NCI-H460 (cell line): ENCODE measurements around the gene PPM1H. TPM values are rescaled to one million over a fixed set of nuclear protein-coding genes. Genes with fewer than 3 reads are reported as not detected.

Experiments
- DNase-seq: peaks from one replicate; pipeline ENCODE4 v3.0.0-alpha.2; 2016; ENCODE audit warnings: low read depth; ENCODE audit errors: extremely low read depth
- total RNA-seq: library from RNA; depleted of rRNA; stranded (reverse); fragments of >200 nt; shearing (Covaris generic); gene quantifications from 2 replicates; pipeline ENCODE4 v1.2.3, GENCODE V29; 2014

Gene PPM1H
- total RNA-seq, 1 experiment from 2014 or later = 5.2 TPM

DNA sequence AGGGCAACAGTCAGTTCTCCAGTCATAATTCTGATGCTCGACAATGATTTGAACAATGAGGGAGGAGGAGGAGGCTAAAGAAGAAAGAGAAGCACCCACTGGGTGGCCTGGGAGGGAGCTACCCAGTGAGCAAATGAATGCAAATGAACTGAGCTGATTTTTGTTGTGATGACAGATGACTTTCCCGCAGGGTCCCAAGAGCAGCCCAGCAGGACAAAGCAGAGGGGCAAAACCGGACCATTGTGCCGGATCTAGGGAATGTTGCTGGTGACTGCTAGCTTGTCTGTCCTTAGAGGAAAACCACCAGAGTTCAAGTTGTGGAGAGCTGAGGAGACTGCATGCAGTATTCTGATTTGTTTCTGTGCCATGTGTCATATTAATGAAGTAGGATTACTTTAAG is 305.5 kb downstream of the PPM1H start:
- no peak for DNase-seq

DNA sequence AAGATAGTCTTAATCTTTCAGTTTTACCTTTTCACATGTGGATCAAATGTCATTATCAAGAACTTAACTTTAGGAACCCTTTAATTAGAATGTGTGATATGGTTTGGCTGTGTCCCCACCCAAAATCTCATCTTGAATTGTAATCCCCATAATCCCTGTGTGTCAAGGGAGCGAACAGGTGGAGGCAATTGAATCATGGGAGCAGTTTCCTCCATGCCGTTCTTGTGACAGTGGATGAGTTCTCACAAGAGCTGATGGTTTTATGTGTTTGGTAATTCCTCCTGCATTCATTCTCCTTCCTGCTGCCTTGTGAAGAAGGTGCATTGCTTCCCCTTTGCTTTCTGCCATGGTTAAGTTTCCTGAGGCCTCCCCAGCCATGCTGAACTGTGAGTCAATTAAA is 307.8 kb downstream of the PPM1H start:
- no peak for DNase-seq

DNA sequence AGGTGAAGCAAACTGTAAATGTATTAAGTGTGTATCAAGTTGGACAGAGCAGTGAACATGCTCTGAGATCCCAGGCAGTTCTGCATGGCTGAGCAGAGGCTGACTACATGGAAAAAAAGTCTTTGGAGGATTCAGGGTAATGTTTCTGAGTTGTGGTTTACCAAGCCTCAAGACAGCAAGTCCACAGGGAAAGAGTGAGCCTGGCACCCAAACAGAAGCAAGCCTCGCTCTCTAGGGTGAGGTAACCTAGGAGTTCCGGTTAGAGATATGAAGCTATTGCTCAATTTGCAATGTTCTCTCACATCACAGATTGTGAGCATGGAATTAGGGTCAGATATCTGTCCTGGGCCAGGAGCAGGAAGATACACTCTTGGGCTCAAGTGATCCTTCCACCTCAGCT is 309.7 kb downstream of the PPM1H start:
- DNase-seq = no peak

DNA sequence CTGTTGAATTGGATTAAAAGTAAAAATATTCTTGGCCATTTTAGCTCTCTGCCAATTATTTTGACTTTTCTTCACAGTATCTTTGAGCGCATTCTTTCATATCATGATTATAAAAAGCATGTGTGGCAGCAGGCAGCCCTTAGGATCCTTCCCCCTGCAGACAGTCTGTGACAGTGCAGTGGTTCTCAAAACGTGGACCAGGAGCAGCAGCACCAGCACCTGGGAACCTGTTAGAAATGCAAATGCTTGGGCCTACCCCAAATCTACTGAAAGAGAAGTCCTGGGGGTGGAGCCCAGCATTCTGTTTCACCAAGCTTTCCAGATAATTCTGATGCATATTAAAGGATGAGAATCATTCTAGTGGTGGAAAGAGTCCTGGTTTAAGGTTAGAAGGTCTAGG is 312.8 kb downstream of the PPM1H start:
- DNase-seq = no peak

DNA sequence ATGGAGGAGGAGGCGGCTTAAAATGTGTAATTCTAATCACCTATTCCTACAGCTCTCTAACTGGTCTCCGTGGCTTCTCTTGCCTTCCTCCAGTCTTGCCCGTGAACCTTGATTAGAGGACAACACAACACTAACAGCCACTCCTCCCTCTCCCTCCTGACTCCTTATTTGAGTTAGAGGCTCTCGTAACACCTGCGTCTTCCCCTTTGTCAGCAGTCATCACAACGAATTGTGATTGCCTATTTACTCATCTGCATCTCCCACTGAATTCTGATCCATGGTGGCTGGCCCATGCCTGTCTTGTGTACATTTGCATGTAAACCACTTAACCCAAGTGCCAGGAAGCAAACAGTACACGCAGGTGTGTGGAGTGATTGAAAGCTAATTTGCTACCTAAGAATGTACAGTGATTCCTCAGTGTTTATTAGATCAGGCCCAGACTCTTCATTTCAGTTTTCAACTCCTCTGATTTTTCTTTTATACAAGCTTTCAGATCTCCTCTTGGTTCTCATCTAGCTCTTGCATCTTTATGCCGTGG is 313.8 kb downstream of the PPM1H start:
- no peak for DNase-seq

DNA sequence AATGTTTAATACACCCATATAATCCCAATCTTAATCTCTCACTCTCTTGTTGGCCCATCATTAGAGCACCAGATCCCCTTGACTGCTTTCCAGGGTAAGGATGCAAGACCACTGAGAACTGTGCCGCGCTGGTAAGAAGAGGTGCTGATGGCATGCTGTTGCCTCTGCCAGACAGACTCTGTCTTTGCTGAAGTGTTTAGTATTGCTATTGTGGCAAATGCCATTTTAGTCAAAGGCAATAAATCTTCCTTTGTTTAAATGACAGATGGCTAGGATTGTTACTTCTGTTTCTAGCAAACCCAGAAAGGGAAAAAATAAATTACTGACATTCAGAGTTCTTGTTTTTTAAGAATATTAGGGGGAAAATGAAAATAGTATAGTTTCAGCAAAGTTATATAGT is 316.0 kb downstream of the PPM1H start:
- DNase-seq = no peak

DNA sequence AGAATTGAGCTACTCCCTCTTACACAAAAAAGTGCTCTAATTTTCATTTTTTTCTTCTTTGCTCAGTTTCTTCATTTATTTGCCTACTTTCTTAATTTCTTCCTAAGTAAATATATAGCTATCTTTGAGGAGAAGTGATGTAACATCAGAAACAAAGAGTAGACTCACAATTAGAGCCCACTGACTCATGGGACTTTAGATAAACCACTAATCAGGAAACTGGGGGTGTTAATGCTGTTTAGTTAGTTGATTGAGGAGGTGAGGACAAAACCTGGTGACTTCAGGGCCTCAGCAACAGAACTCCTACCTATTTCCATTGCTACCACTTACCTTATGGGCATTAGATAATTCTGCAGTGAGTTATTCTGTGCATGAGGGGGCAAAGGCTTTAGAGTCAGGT is 316.6 kb downstream of the PPM1H start:
- no peak for DNase-seq

DNA sequence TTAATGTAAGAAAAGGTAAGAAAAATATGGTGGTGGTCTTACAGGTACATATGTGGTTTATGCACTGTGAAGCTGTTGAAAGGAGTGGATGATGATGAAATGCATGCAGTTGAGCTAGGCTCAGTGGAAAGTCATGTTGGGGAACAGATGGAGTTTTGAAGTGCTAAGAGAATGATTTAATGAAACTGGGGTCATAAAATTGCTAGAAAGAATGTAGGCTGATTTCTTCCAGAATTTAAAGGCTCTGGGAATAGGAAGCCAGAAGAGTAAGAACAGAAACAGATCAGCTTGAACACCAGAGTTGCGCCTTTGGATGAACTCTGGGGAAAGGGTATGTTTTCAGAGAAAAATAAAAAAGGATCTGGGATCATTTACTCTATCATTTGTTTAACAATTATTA is 321.9 kb downstream of the PPM1H start:
- no peak for DNase-seq

DNA sequence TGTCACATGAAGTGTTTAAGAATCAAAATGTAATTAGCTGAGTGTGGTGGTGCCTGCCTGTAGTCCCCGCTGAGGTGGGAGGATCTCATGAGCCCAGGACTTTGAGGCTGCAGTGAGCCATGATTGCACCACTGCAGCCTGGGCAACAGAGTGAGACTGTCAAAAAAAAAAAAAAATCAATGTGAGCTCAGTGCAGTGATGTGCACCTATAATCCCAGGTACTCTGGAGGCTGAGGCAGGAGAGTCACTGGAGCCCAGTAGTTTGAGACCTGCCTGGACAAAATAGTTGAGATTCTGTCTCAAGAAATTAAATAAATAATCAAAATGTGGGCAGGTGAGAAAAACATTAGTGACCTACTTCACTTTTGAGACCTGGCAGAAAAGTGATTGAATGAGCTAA is 328.3 kb downstream of the PPM1H start:
- DNase-seq = no peak

DNA sequence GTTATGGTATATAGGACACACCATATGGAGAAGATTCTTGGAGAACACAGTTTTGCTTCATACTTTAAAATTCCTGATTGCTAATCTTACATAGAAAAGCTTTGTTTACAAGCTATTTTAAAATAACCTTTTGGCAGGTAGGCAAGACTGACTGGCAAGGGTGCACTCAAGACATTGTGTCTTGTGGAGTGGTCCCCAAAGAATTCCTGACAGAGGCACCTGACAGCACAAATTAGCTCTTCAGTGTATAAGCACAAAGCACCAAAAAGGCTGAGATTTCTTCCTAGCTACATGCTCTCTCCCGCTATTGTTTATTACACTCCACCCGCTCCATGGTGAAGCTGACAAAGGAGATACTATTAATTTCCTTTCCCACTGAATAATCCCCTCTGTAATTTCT is 329.0 kb downstream of the PPM1H start:
- no peak for DNase-seq

DNA sequence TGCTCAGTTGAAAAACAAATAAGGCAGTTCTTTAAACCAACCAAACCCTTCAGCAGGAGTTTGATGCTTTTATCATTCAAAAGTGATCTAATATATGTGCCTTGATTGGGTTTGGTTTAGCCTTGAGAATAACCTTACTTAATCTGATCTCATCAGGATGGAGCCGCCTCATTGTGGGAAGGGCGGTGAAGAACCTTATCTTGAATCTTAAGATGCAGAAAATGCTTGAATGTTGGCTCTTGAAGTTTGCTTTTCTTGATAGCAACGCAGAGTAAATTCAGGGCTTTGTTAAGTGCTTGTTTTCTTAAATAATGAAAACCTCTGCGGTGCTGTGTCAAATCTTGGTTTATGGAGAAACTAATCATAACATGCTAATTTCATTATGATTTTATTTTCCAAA is 330.1 kb downstream of the PPM1H start:
- DNase-seq = peak; percentile 33

DNA sequence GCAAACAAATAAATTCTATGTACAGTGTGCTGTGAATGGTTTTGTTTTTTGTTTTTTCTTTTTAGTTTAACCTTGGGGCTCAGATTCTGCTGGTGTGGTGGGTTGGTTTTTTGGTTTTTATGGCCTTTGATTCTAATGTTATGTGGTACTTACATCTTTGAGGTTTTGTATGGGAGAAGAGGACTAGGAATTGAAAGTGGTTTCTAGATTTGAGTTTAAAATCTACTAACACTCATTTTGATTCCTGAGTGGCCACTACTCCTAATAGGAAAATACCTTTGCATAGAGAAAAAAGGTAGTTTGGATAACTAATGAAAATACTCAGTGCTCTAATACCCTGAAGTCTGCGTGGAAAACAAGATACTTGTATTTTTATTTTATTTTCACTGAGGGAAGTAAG is 330.6 kb downstream of the PPM1H start:
- DNase-seq = no peak

DNA sequence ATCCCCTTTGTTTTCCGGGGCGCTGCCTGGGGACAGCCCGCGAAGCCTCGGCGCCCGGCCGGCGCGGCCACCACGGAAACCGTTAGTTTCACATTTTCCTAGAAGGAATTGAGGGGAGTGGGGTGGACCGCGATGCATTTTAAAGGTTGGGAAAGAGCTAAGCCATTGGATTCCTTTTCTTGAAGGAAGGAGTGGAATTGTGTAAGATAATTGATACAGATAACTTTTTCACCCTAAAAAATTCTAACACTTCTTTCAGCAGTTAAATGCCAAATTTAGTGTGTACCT is 331.2 kb downstream of the PPM1H start:
- DNase-seq = no peak

DNA sequence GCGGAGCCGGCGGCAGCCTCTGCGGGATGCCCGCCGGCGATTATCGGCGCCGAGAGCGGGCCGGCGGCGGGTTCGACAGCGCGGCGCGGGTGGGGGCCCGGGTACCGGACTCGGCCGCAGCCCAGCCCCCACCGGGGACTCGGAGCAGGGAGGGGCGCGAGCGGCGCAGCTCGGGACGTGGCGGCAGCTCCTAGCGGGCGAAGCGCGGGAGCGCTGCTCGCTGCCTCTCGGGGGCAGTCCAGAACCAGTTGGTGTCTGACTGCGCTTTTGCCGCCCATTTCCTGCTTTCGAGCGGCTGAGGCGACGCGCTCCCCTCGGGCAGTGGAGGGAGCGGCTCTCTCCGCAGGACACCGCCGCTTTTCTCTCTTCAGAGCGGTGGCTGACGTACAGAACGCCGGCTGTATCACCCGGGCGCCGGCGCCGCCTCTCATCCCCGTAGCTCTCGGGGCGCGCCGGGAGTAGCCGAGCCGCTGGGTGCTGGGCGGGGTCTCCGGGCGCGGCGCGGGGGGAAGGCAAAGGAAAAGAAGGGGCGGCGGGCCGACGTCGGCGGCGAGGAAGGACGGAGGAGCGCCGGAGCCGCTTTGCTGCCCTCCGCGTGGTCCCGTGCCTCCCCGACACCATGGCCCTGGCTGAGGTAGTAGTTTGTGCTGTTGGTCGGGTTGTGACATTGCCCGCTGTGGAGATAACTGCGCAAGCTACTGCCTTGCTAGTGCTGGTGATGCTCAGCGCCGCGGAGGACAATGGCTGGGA is 331.7 kb downstream of the PPM1H start:
- peak; percentile 85 for DNase-seq

DNA sequence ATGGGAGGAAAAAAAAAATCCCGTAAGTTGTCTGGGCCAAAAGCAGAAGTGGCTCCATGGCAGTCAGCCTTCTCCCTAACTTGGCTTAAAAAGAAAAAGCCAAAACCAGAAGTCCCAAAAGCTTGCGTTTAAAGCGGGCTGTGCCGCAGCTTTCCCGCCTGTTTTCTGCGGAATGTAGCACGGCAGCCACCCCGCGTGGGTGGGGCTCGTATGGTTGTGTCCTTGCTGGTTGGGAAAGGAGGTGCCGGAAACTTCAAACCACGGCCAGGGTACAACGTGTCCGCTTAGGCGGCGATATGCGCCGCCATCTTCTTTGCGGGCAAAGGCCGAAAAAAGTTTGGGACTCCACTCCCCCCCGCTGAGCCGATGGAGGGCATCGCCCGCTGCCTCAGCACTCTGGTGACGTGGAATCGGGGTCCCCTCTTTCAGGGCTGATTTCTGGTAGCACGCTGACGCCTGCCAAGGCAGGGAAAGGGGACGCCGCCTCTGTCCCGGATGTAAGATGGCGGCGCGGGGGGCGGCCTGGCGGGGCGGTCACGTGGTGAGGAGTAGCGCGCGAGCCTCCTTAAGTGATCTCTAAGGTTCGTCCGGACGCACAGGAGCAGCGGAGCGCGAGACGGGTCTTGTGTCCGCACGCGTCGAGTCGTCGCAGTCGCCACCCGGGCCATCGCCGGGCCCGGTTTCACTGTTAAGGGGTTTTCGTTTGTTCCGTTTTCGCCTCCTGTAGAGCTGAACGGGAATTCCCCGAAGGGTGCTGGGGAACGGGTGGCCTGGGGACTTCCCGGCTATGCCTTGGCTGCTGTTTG is 332.5 kb downstream of the PPM1H start:
- DNase-seq = peak; percentile 93

DNA sequence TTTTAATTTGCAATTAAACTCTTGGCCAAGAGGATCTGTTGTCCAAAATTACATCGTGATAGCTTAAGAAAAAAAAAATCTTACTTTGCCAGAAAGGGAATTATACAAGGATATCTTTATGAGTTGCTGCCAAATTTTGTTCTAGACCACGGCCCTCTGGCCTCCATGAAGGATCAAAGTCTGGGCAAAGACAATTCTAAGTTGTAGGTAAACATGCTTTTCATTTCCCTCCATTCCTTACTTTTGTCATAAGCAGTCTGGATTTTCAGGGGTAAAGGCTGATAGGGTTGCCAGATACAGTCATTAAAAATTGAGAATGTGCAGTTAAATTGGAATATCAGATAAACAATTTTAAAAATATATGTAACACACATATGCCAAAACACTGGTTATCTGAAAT is 333.2 kb downstream of the PPM1H start:
- no peak for DNase-seq

DNA sequence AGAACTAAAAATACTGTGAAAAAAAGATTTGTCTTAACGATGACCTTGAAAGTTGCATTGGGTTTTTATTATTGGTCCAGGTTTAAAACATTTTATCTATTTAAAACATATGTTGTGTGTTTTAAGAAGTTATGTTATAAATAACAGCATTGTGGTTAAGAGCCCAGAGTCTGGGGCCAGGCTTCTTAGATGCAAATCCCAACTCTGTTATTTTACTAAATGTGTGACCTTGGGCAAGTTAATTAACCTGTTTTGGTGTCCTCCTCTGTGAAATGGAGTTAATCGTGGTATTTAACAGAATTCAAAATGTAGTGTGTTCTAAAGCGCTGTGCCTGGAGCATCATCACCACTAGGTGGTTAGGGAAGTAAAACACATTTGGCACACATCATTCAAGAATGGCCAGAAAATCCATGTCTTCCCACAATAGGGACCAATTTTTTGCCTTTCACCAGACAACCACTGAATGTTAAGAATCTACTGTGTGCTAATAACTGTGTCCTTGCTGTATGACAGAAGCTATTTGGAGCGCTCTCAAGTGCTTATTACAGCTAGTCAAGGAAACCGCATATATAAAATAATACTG is 335.0 kb downstream of the PPM1H start:
- no peak for DNase-seq

DNA sequence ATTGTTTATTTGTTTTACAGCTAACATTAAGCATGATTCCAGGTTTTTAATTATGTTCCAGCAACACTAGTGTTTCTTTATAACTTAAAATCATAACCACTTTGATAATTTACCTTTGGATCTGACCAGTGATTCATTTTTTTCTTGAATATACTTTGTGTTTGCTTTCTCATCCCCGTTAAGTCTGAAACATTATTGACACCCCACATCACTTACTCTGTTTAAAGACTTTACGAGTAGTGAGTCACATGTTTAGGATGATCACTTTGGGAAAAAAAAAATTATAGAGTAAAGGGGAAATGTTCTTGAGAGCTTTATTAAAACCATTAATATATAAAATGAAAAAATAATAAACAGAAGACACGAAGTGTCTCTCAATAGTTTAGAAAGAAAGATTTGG is 336.1 kb downstream of the PPM1H start:
- no peak for DNase-seq

DNA sequence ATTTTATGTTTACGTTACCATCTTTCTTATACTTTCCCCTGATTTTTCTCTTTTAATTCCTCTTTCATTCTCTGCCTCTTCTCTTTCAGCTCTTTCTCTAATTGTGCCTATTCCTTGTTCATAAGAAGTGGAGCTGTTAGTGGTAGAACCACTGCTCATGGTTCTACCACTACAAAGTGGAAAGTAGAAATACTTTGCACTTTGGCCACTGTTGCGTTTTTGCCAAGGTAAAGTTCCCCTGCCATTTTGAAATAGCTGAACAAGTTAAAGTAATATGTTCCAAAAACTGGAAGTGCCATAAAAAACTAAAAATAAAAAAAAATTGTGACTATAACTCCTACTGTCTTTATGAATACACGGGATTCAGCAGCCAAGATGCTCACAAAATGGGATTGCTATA is 337.7 kb downstream of the PPM1H start:
- DNase-seq = no peak
